GM23248 (cell line): ENCODE data around the gene FRY.

ENCODE experiments used
- EZH2 ChIP-seq: fragments of 200-600 bp; sonication (generic); IDR thresholded peaks from 2 replicates; pipeline ENCODE4 v1.6.1; 2018; ENCODE audit warnings: antibody characterized with exemption, mild to moderate bottlenecking; ENCODE audit not compliant: insufficient read depth, poor library complexity, severe bottlenecking
- EZH2phosphoT487 ChIP-seq: fragments of 200-600 bp; sonication (generic); IDR thresholded peaks from 2 replicates; pipeline ENCODE4 v1.6.1; 2018; ENCODE audit warnings: antibody characterized with exemption, moderate library complexity, mild to moderate bottlenecking, low read depth; ENCODE audit not compliant: insufficient read depth

DNA sequence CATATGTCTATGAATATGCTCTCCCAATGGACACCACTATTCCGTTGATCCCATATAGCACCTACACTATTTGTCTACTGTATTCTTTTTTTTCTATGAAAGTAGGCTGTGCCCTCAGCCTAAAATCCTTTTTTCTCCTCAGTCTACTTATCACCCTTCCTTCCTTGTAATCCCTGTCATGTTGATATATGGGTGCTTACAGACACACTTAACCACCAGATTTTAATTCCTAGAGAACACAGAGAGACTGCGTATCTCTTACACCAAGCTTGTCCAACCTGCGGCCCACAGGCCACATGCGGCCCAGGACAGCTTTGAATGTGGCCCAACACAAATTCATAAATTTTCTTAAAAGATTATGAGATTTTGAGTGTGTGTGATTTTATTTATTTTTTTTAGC, 182.5 kb downstream of the FRY start:
- TF ChIP-seq EZH2phosphoT487 (no peak), EZH2 (no peak)
